GM21723 (cell line): ENCODE results near the gene FLAD1.

ENCODE experiments used
- ATAC-seq: cut with Tn5 transposase; IDR thresholded peaks from one replicate; pipeline ENCODE4 v1.9.1; 2021; ENCODE audit warnings: mild to moderate bottlenecking, moderate library complexity; ENCODE audit not compliant: unreplicated experiment

Gene FLAD1

DNA sequence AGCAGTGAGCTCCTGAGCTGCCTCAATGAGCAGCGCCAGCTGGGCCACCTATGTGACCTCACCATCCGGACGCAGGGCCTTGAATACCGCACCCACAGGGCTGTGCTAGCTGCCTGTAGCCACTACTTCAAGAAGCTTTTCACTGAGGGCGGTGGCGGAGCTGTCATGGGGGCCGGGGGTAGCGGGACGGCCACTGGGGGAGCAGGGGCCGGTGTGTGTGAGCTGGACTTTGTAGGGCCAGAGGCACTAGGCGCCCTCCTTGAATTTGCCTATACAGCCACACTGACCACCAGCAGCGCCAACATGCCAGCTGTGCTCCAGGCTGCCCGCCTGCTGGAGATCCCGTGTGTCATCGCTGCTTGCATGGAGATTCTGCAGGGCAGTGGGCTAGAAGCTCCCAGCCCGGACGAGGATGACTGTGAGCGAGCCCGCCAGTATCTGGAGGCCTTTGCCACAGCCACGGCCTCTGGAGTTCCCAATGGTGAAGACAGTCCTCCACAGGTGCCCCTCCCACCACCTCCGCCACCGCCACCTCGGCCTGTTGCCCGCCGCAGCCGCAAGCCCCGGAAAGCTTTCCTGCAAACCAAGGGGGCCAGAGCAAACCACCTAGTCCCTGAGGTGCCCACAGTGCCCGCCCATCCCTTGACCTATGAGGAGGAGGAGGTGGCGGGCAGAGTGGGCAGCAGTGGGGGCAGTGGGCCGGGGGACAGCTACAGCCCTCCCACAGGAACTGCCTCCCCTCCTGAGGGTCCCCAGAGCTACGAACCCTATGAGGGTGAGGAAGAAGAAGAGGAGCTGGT lies 31.8 kb downstream of the FLAD1 start:
- ATAC-seq: no peak

GRCh38 chr1:155015527-155016230 lies 32.5 kb downstream of the FLAD1 start:
- no peak for ATAC-seq

GRCh38 chr1:155016231-155016831 lies 33.2 kb downstream of the FLAD1 start:
- ATAC-seq: no peak

DNA sequence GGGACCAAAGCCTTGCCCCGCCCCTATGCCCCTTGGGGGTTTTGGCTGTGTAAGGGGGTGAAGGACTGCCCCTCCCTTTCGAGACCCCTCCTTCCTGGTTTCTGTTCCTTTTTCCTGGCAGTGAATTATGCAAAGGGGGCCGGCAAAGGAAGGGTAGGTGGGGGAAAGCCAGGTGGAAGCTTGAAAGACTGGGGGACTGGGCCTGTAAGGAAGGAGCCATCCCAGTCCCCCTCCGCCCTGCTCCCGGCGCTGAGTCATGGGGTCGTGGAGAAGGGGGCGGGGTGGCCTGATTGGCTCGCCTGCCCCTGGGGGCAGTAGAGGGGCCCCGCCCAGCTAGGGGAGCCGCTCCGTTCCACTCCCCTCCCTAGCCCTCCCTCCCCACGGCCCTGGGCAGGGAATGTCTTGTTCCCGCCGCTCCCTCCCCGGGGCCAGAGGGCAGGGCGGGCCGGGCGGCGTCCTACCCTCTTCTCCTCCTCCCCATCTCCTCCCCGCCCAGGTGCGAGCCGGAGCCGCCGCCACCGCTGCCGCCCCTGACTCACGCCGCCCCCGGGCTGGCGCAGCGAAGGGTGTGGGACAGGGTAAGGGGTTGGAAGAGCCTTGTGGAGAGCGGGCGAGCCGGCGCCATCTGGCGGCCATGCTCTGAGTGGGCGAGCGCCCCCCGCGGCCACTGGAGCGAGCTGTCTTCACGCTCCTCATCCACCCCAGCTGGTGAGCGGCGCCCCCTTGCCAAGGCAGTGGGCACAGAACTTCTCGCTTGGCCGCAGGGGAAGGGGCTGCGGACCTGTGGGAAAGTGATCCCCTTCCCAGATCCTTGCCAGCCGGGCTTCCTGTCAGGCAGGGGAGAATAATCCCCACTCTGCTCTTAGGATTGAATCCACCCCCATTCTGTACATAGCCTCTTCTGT lies 34.1 kb downstream of the FLAD1 start:
- ATAC-seq: peak; percentile 67

DNA sequence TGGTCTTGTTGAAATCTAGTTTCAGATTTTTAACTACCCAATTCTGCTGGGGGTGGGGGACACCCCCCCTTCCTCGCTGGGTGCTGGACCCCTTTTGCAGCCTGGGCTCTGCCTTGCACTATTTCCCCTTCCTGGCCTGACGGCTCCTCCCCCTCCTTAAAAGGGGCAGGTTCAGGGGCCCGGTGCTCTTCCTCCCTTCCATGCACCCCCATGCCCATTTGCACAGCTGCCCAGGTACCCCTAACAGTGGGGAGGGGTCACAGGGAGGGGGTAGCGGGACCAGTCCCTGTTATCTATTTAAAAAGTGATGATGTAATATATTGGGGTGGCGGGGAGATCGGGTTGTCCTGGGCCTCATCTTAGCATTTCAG lies 34.8 kb downstream of the FLAD1 start:
- ATAC-seq: no peak

GRCh38 chr1:155018617-155019348 lies 35.6 kb downstream of the FLAD1 start:
- ATAC-seq: no peak

DNA sequence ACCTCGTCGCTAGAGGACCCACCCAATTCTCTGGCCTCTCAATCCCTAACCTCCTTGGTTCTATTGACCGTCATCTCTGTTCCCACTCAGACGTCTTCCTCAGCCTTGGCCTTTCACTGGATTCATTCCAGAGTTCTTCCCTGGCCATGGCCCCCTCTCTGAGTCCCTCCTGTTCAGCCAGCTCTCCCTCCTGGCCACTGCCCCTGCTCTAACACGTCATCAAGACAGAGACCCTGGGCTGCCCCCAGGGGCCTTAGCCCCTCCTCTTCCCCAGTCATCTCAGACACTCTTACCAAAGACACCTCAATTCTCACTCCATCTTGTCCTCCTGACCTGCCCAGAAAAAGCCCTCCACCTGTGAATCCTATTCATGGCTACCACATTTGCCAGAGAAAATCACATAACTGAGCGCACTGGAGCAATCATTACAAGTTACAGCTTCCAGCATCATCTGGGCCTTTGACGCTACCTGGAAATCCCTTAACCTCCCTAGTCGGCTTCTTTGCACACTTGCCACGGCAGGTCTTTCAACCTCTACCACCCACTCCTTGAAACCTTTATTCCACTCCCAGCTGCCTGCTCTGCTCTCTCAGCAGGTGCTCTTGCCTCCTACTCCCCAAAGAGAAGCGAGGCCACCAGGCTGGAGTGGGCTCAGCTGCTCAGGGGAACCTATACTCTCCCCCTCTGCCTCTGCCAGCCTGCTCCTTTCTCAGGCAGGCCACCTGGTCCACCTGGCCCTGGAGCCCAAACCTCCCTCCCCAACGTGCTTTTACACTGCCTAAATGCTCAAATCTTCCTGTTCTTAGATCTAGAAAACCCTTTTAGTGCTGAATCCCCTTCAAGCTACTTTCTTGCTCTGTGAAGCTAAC lies 36.5 kb downstream of the FLAD1 start:
- ATAC-seq: no peak

- ATAC-seq: no peak
These were observed 39.2 kb downstream of the FLAD1 start for GRCh38 chr1:155022136-155022926.

DNA sequence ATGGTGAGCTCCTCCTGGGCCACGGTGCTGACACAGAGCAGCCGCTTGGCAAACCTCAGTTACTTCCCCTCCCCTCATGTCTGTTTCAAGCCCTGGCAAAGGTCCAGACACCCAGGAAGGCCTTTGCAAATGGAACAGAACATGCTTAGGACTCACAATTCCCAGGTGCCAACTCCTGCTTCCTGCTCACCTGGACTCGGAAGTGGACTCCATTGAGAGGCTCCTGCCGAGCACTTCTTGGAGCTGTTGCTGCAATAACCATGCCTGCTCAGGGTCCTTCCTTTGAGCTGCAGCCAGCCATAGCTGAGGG lies 39.7 kb downstream of the FLAD1 start:
- no peak for ATAC-seq

DNA sequence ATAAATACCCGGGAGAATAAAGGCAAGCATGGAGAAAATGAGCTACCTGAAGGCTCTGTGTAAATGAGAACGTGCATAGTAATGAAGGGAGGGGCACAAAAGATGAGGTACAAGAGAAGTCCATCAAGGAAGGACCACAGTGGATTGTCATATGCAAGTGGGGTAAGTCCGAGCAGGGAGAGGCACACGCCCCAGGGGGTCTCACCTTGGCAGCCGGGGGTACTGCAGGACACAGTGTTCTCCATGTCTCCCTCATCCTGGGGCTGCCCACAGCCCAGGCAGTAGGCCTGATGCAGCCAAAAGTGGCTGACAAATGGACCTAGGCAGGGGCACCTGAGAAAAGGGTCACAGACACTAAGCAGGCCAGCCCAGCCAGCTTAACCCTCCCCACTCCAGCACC lies 40.5 kb downstream of the FLAD1 start:
- ATAC-seq: no peak

DNA sequence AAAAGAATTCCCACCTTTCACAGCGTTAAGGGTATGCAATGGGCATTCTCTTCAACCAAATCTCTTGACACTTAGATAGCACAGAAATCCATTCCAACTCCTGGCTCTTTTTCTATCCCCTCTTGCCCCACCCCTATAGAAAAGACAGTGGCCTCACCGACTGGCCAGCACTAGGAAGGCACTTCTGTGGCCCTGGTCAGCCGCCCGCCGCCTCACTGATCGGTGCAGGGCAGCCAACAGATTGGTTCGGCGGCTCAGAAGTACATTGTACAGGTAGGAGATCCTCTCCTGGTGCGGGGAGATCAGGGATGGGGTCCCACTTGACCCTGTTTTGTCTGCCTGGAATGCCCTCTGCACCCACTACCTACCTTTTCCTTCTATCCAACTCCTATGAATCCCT lies 41.2 kb downstream of the FLAD1 start:
- ATAC-seq: no peak

GRCh38 chr1:155026154-155026553 lies 43.0 kb downstream of the FLAD1 start:
- ATAC-seq: no peak

DNA sequence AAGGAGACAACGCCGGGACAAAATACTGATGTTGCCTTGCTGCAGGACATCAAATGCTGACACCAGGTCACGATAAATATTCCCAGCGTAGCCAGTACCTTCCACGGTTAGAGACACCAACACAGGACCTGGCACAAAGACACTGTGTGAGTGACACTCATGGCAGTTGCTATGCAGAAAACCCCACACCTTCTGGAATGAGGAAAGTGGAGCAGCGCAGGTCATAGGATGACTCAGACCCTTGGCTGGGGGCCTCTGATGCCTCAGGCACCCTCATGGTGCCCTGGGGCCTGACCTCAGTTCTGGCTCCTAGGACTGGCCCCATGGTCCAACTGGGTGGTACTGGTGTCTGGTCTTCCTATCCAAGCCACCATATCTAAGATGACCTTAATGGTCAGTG lies 43.4 kb downstream of the FLAD1 start:
- ATAC-seq: no peak

GRCh38 chr1:155029513-155030242 lies 46.5 kb downstream of the FLAD1 start:
- no peak for ATAC-seq

GRCh38 chr1:155030243-155030795 lies 47.2 kb downstream of the FLAD1 start:
- no peak for ATAC-seq

GRCh38 chr1:155030899-155031298 lies 47.8 kb downstream of the FLAD1 start:
- ATAC-seq: no peak

- no peak for ATAC-seq
These were observed 49.7 kb downstream of the FLAD1 start for GRCh38 chr1:155032886-155033285.

GRCh38 chr1:155033524-155033923 lies 50.4 kb downstream of the FLAD1 start, which contains the start of the genes DCST1 and DCST2:
Gene DCST1, plus strand, starts transcription at chr1:155033824. Its CDS starts 213 bp downstream, at chr1:155034037.
Gene DCST2, minus strand, starts transcription at chr1:155033781. Its CDS starts 80 bp downstream, at chr1:155033701.
- ATAC-seq: no peak
